CD4-positive, alpha-beta T cell treated with Interleukin-17A for 4 hours (primary cell): ENCODE measurements around the gene KCNH4.
A peak's percentile ranks its signal among the peaks of the same experiment; 100 is the strongest.
"Not testable (repeated sequence)": the region's sequence is repeated elsewhere in the genome, so short reads cannot be mapped to it uniquely, and the experiment has no call there.

Source experiments
- DNase-seq: peaks from one replicate; pipeline ENCODE4 v3.0.0-alpha.2; 2020; ENCODE audit warnings: mixed read lengths

The KCNH4 gene

DNA sequence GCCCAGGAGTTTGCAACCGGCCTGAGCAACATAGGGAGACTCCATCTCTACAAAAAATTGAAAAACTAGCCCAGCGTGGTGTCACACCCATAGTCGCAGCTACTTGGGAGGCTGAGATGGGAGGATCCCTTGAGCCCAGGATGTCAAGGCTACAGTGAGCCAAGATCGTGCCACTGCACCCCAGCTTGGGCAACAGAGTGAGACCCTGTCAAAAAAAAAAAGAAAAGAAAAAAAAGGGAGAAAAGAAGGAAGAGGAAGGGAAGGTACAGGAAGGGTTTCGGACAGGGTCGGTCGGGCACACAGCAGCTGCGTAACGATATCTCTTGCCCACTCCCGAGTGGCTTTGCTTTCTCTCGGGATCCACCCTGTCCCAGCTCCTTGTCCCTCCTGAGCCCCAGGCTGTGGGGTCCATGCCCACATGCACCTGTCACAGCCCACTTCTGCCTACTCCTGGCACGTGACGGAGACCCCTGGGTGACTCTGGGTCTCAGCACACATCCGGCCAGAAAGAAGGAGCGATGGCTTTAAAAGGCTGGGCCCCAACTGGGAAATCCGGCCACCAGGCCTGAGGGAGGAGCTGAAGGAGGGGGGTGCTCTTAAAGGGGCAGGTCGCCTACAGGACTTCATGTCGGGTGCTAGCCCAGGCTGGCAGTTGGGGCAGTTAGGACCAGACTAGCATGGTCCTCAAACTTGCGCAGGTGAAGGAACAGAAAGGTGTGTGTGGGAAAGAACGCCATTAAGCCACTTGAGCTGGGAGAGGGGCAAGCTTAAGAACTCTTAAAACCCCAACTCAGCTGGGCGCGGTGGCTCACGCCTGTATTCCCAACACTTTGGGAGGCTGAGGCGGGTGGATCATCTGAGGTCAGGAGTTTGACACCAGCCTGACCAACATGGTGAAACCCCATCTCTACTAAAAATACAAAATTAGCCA is 13.3 kb upstream of the KCNH4 start, which contains the start of gene GHDC:
TSS of gene GHDC (minus strand) at position 526 of the 931 bp plus-strand sequence. CDS start 913 bp downstream, outside the sequence.
- DNase-seq, result peak; percentile 84

GRCh38 chr17:42193216-42193968 is 12.4 kb upstream of the KCNH4 start:
- no peak for DNase-seq

- DNase-seq, result no peak
These were observed 11.5 kb upstream of the KCNH4 start for GRCh38 chr17:42192189-42193126.

GRCh38 chr17:42191275-42191608 is 10.3 kb upstream of the KCNH4 start:
- DNase-seq, result no peak

DNA sequence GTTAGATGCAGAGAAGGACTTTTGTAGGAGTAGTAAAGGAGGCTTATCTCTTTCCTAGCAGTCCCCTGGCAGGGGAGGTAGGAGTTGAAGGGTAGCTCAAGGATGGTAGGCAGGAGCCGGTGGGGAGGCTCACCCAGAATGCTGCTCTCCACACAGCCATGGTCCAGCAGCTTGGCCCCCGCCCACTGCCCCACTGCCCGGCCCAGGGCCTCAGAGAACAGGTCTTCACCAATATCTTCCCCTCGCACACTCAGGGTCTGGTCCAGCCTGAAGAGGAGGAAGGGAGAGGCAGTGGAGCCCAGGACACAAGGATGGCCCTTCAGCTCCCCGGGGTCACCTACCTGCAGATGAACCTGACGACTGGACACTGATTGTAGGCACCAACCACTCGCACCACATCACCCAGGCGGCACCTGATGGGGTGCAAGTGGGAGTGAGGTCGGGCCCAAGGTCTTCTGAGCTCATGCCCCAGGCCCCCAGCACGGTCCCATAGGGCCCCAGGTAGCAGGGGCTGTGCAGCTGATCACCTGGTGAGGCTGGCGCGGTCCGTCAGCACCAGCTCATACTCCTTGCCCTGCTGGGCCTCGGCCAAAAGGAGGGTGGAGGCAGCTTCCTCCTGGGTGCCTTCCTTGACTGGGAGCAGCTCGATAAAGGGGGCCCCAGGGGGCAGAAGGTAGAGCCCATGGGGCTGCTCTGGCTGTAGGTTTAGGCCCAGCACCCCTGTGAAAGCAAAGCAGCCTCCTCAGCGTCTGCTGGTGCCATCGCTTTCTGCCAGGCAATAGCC is 9.7 kb upstream of the KCNH4 start:
- DNase-seq, result no peak

DNA sequence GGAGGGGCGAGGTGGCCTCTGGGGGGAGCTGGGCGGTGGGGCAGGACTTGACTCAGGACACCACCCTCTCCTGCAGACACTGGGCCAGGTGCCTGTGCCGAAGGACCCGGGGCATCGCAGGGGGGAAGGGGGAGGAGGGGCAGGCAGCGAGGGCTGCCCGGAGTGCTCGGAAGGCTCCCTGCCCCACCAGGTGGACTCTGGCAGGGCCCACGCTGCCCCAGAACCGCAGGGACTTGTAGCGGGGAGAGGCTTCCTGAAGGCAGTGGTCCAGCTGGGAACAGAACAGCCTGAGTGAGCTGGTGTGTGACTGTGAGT is 8.7 kb upstream of the KCNH4 start:
- DNase-seq, result no peak

DNA sequence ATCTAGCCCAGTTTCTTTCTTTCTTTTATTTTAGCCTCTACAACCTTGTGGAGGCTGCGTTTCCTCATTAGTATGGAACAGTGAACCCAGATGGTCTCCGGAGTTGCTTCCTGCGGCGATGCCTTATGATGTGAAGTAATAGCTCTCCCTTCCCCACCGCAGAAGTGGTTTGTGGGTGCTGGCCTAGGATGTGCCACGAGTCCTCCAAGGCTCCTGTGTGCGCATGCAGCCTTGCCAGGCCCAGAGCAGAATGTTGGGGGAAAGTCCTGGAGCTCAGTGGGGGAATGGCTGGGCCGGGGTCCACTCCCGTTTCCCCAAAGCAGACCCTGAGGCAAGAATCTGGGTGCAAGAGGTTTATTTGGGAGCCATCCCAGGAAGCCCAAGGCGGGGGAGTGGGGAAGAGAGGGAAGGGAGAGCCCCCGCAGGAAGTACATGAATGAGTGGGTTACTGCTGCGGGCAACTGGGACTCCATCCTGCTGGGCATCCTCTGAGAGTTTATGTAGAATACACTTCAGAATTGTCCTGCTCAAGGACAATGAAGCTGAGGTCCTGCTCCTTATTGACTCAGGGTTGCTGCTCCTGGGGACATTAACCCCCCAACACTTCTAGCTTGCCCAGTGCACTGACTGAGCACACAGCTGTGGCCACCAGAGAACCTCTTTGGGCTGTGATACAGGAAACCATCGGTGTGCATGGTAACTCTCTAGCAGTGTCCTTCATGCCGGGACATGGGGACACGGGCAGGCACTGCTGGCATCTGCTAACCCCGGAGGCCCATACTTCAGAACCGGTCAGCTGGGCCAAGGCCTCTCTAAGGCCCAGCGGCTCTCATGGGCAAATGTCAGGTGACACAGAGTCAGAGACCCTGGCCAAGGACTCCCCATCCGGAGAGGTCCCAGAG is 8.1 kb upstream of the KCNH4 start:
- no peak for DNase-seq

DNA sequence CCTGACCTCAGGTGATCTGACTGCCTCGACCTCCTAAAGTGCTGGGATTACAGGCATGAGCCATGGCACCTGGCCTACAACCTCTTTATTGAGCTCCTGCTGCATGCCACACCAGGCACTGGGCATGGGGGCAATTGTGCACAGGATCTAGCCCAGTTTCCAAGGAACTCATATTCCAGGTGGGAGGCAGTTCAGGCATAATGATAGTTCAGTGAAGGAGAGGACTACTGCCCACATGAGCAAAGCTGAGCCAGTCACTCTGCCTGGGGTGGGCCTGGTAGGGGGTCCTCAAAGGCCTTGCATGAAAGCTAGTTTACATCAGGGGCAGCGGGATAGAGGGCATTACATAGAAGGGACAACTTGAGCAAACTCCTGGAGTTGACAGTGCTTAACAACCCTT is 6.9 kb upstream of the KCNH4 start:
- no peak for DNase-seq

DNA sequence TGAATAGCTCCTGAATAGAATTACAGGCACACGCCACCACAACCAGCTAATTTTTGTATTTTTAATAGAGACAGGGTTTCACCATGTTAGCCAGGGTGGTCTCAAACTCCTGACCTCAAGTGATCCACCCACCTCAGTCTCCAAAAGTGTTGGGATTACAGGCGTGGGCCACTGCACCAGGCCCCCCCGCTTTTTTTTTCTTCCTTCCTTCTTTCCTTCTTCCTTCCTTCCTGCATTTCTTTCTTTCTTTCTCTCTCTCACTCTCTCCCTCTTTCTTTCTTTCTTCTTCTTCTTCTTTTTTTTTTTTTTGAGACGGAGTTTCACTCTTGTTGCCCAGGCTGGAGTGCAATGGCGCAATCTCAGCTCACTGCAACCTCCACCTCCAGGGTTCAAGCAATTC is 5.2 kb upstream of the KCNH4 start:
- DNase-seq, result not testable (repeated sequence)

DNA sequence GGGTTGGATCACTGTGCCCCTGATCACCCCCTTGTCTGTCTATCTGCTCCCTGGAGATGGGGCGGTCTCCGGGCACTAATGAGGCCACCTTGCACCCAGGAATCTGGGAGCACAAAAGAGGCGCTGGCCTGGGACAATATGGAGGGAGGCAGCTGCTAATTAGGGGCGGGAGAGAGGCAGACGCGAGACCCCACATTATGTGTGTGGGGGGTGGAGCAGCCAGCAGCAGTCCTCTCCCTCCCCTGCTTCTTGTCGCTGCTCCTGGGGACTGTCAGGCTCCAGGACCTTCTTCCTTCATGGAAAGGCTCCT is 4.6 kb upstream of the KCNH4 start:
- no peak for DNase-seq

- DNase-seq, result peak; percentile 20
These were observed 4.0 kb upstream of the KCNH4 start, which contains the start of gene HCRT for GRCh38 chr17:42184713-42185620. Gene HCRT (minus strand): TSS chr17:42185452. CDS start chr17:42185365, 87 bp downstream.

GRCh38 chr17:42183741-42184711 is 3.1 kb upstream of the KCNH4 start:
- DNase-seq, result peak; percentile 85

GRCh38 chr17:42182927-42183734 is 2.2 kb upstream of the KCNH4 start:
- no peak for DNase-seq

DNA sequence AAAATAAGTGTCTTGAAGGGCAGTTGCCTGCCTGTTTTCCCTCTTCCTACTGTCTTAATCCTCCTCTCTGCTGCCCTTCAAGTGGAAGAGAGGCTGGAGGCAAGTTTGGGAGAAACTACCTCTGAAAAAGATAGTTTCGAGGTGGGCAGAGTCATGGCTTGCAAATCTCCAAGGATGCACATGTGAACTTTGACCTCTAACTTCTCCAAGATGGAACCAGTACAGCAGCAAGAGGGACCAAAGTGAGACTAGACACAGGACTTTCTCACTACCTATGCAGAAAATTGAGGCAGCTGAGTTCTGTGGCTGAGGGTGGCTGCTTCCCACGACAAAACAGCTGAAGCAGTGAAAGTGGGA is 887 bp upstream of the KCNH4 start:
- no peak for DNase-seq

DNA sequence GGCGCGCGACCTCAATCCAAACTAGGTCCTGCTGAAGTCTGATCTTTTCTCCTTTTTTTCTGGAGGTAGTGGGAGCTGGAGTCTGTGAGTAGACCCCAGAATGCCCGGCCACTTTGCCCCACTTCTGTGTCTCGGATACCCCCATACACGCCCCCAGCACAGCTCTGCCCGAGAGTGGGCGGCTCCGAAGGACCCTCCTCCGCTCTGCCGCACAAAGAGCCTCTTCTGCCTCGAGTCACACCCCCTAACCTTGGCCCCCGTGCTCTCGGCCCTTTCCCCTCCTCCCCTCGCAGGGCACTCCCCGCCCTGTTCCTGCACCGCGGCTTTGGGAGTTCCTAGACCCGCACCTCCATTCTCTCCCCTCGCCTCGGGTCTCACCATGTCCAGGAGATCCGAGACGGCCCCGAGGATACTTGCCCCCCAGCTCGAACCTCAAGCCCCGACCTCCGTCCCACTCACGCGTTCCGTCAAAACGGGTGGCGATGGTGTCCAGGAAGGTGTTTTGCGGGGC is 476 bp downstream of the KCNH4 start:
- no peak for DNase-seq

- DNase-seq, result peak; percentile 45
These were observed 981 bp downstream of the KCNH4 start for GRCh38 chr17:42179911-42180410.

DNA sequence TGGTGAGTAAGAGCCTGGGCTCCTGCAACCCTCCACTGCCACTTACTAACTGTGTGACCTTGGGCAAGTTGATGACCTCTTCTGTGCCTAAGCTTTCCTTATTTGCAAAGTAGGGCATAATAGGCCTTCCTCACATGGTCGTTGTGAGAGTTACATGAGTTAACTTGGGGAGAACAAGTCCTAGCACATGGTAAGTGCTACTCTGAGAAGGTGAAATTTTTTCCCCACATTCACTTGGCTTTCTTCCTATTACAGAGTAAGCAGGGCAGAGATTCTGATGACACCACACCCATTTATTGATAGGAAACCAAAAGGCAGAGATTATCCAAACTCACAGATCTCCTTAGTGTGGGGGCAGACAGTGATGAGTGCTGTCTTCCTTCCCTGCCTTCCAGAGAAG is 1.6 kb downstream of the KCNH4 start:
- DNase-seq, result no peak

- no peak for DNase-seq
These were observed 2.1 kb downstream of the KCNH4 start for GRCh38 chr17:42178817-42179216.
